Loucy (cell line): ENCODE results near the gene L1TD1.

Experiments
- EZH2phosphoT487 ChIP-seq: fragments of 200-600 bp; IDR thresholded peaks from 2 replicates; pipeline ENCODE4 v1.6.1; 2018; ENCODE audit warnings: antibody characterized with exemption, mild to moderate bottlenecking, moderate library complexity, borderline replicate concordance
- TF ChIP-seq, protein P1 (sequence below): fragments of 200-600 bp; sonication (generic); conservative IDR thresholded peaks from 2 replicates; pipeline ENCODE4 v1.5.1; 2014; ENCODE audit warnings: mild to moderate bottlenecking, antibody characterized with exemption, low read length

- TF ChIP-seq, protein P1, sequence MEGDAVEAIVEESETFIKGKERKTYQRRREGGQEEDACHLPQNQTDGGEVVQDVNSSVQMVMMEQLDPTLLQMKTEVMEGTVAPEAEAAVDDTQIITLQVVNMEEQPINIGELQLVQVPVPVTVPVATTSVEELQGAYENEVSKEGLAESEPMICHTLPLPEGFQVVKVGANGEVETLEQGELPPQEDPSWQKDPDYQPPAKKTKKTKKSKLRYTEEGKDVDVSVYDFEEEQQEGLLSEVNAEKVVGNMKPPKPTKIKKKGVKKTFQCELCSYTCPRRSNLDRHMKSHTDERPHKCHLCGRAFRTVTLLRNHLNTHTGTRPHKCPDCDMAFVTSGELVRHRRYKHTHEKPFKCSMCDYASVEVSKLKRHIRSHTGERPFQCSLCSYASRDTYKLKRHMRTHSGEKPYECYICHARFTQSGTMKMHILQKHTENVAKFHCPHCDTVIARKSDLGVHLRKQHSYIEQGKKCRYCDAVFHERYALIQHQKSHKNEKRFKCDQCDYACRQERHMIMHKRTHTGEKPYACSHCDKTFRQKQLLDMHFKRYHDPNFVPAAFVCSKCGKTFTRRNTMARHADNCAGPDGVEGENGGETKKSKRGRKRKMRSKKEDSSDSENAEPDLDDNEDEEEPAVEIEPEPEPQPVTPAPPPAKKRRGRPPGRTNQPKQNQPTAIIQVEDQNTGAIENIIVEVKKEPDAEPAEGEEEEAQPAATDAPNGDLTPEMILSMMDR = no peak
- TF ChIP-seq EZH2phosphoT487 = no peak
These were observed 13.4 kb downstream of the L1TD1 start for GRCh38 chr1:62208087-62208486.
